HG03159 (cell line): ENCODE measurements around the gene CLOCK.

Experiments
- ATAC-seq: cut with Tn5 transposase; IDR thresholded peaks from one replicate; pipeline ENCODE4 v1.9.1; 2021; ENCODE audit warnings: mild to moderate bottlenecking, moderate library complexity; ENCODE audit not compliant: unreplicated experiment

The CLOCK gene

GRCh38 chr4:55488716-55489115 lies 58.0 kb downstream of the CLOCK start:
- ATAC-seq = no peak

GRCh38 chr4:55485821-55486220 lies 60.9 kb downstream of the CLOCK start:
- ATAC-seq = no peak

GRCh38 chr4:55483315-55483714 lies 63.4 kb downstream of the CLOCK start:
- no peak for ATAC-seq

- no peak for ATAC-seq
Observed at GRCh38 chr4:55475394-55476243, 71.1 kb downstream of the CLOCK start.

- no peak for ATAC-seq
Observed at GRCh38 chr4:55469979-55470378, 76.7 kb downstream of the CLOCK start.

GRCh38 chr4:55468724-55469123 lies 78.0 kb downstream of the CLOCK start:
- no peak for ATAC-seq

- ATAC-seq = no peak
Observed at GRCh38 chr4:55466001-55466400, 80.7 kb downstream of the CLOCK start.

GRCh38 chr4:55458611-55459010 lies 88.1 kb downstream of the CLOCK start:
- no peak for ATAC-seq

- no peak for ATAC-seq
Observed at GRCh38 chr4:55458164-55458563, 88.5 kb downstream of the CLOCK start.

GRCh38 chr4:55450566-55450965 lies 96.1 kb downstream of the CLOCK start:
- no peak for ATAC-seq

GRCh38 chr4:55447831-55448230 lies 98.9 kb downstream of the CLOCK start:
- no peak for ATAC-seq

GRCh38 chr4:55447108-55447708 lies 99.5 kb downstream of the CLOCK start:
- no peak for ATAC-seq

GRCh38 chr4:55446578-55446922 lies 100.2 kb downstream of the CLOCK start:
- no peak for ATAC-seq

GRCh38 chr4:55445921-55446577 lies 100.7 kb downstream of the CLOCK start:
- no peak for ATAC-seq

- ATAC-seq = no peak
Observed at GRCh38 chr4:55444827-55445226, 101.9 kb downstream of the CLOCK start.

- ATAC-seq = no peak
Observed at GRCh38 chr4:55442541-55442940, 104.2 kb downstream of the CLOCK start.

GRCh38 chr4:55440786-55441185 lies 105.9 kb downstream of the CLOCK start:
- ATAC-seq = peak; percentile 47

- no peak for ATAC-seq
Observed at GRCh38 chr4:55439023-55439422, 107.7 kb downstream of the CLOCK start.

- ATAC-seq = no peak
Observed at GRCh38 chr4:55438314-55438713, 108.4 kb downstream of the CLOCK start.

- no peak for ATAC-seq
Observed at GRCh38 chr4:55437823-55438222, 108.9 kb downstream of the CLOCK start.

GRCh38 chr4:55437356-55437796 lies 109.3 kb downstream of the CLOCK start:
- ATAC-seq = no peak
